ENCODE measurements around the gene TBCB.

DNA sequence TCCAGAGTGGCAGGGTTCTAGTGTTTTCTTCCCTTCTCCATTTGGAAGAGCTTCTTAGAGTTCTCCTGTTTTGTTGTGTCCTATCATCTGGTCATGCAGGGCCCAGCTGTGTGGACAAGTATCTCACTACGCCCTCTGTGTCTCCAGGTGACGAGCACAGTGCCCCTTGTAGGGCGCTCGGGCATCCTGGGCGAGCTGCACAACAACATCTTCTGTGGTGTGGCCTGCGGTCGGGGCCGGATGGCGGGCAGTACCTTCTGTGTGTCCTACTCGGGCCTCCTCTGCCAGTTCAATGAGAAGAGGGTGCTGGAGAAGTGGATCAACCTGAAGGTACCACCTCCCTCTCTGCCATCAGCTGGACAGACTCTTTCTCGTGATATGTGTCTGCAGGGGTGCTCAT lies 47.6 kb upstream of the TBCB start:
- TF ChIP-seq, protein P1, sequence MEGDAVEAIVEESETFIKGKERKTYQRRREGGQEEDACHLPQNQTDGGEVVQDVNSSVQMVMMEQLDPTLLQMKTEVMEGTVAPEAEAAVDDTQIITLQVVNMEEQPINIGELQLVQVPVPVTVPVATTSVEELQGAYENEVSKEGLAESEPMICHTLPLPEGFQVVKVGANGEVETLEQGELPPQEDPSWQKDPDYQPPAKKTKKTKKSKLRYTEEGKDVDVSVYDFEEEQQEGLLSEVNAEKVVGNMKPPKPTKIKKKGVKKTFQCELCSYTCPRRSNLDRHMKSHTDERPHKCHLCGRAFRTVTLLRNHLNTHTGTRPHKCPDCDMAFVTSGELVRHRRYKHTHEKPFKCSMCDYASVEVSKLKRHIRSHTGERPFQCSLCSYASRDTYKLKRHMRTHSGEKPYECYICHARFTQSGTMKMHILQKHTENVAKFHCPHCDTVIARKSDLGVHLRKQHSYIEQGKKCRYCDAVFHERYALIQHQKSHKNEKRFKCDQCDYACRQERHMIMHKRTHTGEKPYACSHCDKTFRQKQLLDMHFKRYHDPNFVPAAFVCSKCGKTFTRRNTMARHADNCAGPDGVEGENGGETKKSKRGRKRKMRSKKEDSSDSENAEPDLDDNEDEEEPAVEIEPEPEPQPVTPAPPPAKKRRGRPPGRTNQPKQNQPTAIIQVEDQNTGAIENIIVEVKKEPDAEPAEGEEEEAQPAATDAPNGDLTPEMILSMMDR (IDR thresholded peaks at IDR 0.05) = no peak
- TF ChIP-seq POLR2A (IDR thresholded peaks at IDR 0.05) = no peak

Measured in lower leg skin (tissue), 3 donors.